SK-N-SH treated with all-trans-retinoic acid at 6 μM for 48 hours (cell line): Measurements from ENCODE around the gene PIM3.

ENCODE experiments used
- ATAC-seq: fragments of 200-7000 bp; cut with Tn5 transposase; 3 replicates; pipeline ENCODE4 v1.9.1; 2020; ENCODE audit warnings: mild to moderate bottlenecking, moderate library complexity
- ARNTL ChIP-seq: fragments of 450-650 bp; formaldehyde crosslinking; IDR thresholded peaks from 2 replicates; pipeline ENCODE4 v1.5.0; 2020; ENCODE audit warnings: low read depth, mild to moderate bottlenecking, moderate library complexity, borderline replicate concordance
- BACH2 ChIP-seq: fragments of 250-450 bp; sonication (Bioruptor Pico); IDR thresholded peaks from 2 replicates; pipeline ENCODE4 v1.9.0; 2021; ENCODE audit warnings: mild to moderate bottlenecking, borderline replicate concordance
- CSDC2 ChIP-seq: fragments of 250-450 bp; sonication (Bioruptor Pico); IDR thresholded peaks from 2 replicates; pipeline ENCODE4 v1.5.0; 2020; ENCODE audit warnings: mild to moderate bottlenecking, moderate library complexity
- ESRRG ChIP-seq: fragments of 250-450 bp; sonication (Bioruptor Pico); IDR thresholded peaks from 2 replicates; pipeline ENCODE4 v1.6.1; 2021; ENCODE audit warnings: mild to moderate bottlenecking
- GLIS3 ChIP-seq: fragments of 250-450 bp; sonication (Bioruptor Pico); IDR thresholded peaks from 2 replicates; pipeline ENCODE4 v1.5.0; 2020; ENCODE audit warnings: mild to moderate bottlenecking, moderate library complexity
- ISL1 ChIP-seq: fragments of 250-450 bp; sonication (Bioruptor Pico); IDR thresholded peaks from 2 replicates; pipeline ENCODE4 v2.1.2; 2022; ENCODE audit warnings: mild to moderate bottlenecking, moderate library complexity
- OSR1 ChIP-seq: fragments of 250-450 bp; sonication (Bioruptor Pico); IDR thresholded peaks from 2 replicates; pipeline ENCODE4 v1.8.0; 2022; ENCODE audit warnings: moderate library complexity, mild to moderate bottlenecking, inconsistent platforms
- PPARA ChIP-seq: fragments of 250-450 bp; sonication (Bioruptor Pico); IDR thresholded peaks from 2 replicates; pipeline ENCODE4 v1.5.0; 2020; ENCODE audit warnings: mild to moderate bottlenecking, borderline replicate concordance
- RARB ChIP-seq: fragments of 250-450 bp; sonication (Bioruptor Pico); IDR thresholded peaks from 2 replicates; pipeline ENCODE4 v1.8.0; 2021; ENCODE audit warnings: mild to moderate bottlenecking, moderate library complexity
- SNAI2 ChIP-seq: fragments of 250-450 bp; sonication (Bioruptor Pico); IDR thresholded peaks from 2 replicates; pipeline ENCODE4 v1.5.0; 2020; ENCODE audit warnings: mild to moderate bottlenecking, moderate library complexity
- TOX ChIP-seq: fragments of 250-450 bp; sonication (Bioruptor Pico); IDR thresholded peaks from 2 replicates; pipeline ENCODE4 v1.8.0; 2021; ENCODE audit warnings: mild to moderate bottlenecking, moderate library complexity, borderline replicate concordance
- ZC3H10 ChIP-seq: fragments of 250-450 bp; sonication (Bioruptor Pico); IDR thresholded peaks from 2 replicates; pipeline ENCODE4 v1.5.1; 2021; ENCODE audit warnings: mild to moderate bottlenecking, moderate library complexity
- ZFP30 ChIP-seq: fragments of 450-650 bp; formaldehyde crosslinking; IDR thresholded peaks from 2 replicates; pipeline ENCODE4 v1.5.0; 2022; ENCODE audit warnings: mild to moderate bottlenecking, moderate library complexity
- ZNF565 ChIP-seq: fragments of 450-650 bp; formaldehyde crosslinking; conservative IDR thresholded peaks from 2 replicates; pipeline ENCODE4 v1.5.0; 2020; ENCODE audit warnings: low read depth, mild to moderate bottlenecking, moderate library complexity
- ZNF70 ChIP-seq: fragments of 450-650 bp; formaldehyde crosslinking; IDR thresholded peaks from 2 replicates; pipeline ENCODE4 v1.5.0; 2020; ENCODE audit warnings: mild to moderate bottlenecking, moderate library complexity
- ZNF8 ChIP-seq: fragments of 450-650 bp; formaldehyde crosslinking; IDR thresholded peaks from 2 replicates; pipeline ENCODE4 v1.5.0; 2020; ENCODE audit warnings: mild to moderate bottlenecking, moderate library complexity
- TF ChIP-seq, protein P1 (sequence below): fragments of 250-450 bp; sonication (Bioruptor Pico); IDR thresholded peaks from 2 replicates; pipeline ENCODE4 v1.5.0; 2020; ENCODE audit warnings: mild to moderate bottlenecking, moderate library complexity
- TF ChIP-seq, protein P2 (sequence below): fragments of 250-450 bp; sonication (Bioruptor Pico); IDR thresholded peaks from 2 replicates; pipeline ENCODE4 v1.8.0; 2020; ENCODE audit warnings: mild to moderate bottlenecking, moderate library complexity, borderline replicate concordance
- TF ChIP-seq, protein P3 (sequence below): fragments of 250-450 bp; sonication (Bioruptor Pico); IDR thresholded peaks from 2 replicates; pipeline ENCODE4 v1.8.0; 2021; ENCODE audit warnings: low read depth, mild to moderate bottlenecking, moderate library complexity, borderline replicate concordance

PIM3 gene

DNA sequence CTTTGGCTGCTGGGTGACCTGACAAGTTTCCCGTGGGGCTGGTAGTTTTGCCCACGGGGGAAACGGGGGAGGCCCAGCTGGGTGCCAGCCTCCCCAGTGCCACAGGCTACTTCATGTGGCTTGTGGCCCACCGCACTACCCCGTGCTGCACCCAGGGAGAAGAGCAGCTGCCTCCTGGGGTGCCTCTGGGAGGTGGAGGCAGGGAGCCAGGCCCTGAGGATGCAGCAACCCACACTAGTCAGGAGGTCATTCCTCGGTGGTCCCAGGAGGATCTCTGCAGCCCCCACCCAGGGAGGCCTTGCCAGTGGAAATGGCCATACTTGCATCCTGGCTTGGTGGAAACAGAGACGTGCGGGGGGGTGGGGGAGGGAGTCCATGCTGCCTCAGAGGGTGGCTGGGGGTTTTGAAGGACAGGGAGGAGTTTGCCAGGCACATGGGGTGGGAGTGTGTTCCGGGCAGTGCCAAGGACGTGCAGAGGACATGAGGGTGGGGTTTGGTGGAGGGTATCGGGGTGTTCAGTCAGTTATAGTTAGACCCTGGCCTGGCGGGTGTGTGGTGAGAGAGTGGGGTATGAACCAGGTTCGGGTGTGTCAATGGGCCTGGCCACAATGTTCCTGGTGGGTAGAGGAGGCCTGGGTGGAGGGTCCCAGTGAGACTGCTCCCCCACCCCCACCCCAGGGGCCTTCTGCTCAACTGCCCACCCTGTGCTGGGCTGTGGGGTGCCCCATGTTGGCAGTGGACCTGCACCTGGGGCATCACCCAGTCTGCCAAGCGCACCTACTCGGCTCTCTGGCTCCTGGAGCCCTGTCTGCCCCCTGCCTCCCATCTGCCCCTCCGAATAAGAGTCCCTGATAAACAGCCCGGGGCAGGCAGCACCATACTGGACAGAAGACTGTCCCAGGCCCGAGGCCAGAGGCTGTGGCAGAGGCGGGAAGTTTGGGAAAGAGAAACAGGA lies 3.8 kb downstream of the PIM3 start (continued):
- TF ChIP-seq, protein P1, sequence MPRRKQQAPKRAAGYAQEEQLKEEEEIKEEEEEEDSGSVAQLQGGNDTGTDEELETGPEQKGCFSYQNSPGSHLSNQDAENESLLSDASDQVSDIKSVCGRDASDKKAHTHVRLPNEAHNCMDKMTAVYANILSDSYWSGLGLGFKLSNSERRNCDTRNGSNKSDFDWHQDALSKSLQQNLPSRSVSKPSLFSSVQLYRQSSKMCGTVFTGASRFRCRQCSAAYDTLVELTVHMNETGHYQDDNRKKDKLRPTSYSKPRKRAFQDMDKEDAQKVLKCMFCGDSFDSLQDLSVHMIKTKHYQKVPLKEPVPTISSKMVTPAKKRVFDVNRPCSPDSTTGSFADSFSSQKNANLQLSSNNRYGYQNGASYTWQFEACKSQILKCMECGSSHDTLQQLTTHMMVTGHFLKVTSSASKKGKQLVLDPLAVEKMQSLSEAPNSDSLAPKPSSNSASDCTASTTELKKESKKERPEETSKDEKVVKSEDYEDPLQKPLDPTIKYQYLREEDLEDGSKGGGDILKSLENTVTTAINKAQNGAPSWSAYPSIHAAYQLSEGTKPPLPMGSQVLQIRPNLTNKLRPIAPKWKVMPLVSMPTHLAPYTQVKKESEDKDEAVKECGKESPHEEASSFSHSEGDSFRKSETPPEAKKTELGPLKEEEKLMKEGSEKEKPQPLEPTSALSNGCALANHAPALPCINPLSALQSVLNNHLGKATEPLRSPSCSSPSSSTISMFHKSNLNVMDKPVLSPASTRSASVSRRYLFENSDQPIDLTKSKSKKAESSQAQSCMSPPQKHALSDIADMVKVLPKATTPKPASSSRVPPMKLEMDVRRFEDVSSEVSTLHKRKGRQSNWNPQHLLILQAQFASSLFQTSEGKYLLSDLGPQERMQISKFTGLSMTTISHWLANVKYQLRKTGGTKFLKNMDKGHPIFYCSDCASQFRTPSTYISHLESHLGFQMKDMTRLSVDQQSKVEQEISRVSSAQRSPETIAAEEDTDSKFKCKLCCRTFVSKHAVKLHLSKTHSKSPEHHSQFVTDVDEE: no peak
- no peak for TF ChIP-seq TOX (CRISPR knock-in tag)
- TF ChIP-seq GLIS3 (CRISPR knock-in tag): no peak
- TF ChIP-seq CSDC2: no peak
- no peak for TF ChIP-seq ARNTL (CRISPR knock-in tag)
- TF ChIP-seq ZNF565: no peak
- TF ChIP-seq ZNF70 (CRISPR knock-in tag): no peak
- TF ChIP-seq ZFP30 (CRISPR knock-in tag): no peak
- TF ChIP-seq ISL1 (CRISPR knock-in tag): no peak
- no peak for TF ChIP-seq PPARA (CRISPR knock-in tag)
- TF ChIP-seq ESRRG: no peak
- TF ChIP-seq, protein P2, sequence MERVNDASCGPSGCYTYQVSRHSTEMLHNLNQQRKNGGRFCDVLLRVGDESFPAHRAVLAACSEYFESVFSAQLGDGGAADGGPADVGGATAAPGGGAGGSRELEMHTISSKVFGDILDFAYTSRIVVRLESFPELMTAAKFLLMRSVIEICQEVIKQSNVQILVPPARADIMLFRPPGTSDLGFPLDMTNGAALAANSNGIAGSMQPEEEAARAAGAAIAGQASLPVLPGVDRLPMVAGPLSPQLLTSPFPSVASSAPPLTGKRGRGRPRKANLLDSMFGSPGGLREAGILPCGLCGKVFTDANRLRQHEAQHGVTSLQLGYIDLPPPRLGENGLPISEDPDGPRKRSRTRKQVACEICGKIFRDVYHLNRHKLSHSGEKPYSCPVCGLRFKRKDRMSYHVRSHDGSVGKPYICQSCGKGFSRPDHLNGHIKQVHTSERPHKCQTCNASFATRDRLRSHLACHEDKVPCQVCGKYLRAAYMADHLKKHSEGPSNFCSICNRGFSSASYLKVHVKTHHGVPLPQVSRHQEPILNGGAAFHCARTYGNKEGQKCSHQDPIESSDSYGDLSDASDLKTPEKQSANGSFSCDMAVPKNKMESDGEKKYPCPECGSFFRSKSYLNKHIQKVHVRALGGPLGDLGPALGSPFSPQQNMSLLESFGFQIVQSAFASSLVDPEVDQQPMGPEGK (CRISPR knock-in tag): no peak
- no peak for TF ChIP-seq ZNF8 (CRISPR knock-in tag)
- TF ChIP-seq ZC3H10 (CRISPR knock-in tag): no peak
- no peak for TF ChIP-seq OSR1

DNA sequence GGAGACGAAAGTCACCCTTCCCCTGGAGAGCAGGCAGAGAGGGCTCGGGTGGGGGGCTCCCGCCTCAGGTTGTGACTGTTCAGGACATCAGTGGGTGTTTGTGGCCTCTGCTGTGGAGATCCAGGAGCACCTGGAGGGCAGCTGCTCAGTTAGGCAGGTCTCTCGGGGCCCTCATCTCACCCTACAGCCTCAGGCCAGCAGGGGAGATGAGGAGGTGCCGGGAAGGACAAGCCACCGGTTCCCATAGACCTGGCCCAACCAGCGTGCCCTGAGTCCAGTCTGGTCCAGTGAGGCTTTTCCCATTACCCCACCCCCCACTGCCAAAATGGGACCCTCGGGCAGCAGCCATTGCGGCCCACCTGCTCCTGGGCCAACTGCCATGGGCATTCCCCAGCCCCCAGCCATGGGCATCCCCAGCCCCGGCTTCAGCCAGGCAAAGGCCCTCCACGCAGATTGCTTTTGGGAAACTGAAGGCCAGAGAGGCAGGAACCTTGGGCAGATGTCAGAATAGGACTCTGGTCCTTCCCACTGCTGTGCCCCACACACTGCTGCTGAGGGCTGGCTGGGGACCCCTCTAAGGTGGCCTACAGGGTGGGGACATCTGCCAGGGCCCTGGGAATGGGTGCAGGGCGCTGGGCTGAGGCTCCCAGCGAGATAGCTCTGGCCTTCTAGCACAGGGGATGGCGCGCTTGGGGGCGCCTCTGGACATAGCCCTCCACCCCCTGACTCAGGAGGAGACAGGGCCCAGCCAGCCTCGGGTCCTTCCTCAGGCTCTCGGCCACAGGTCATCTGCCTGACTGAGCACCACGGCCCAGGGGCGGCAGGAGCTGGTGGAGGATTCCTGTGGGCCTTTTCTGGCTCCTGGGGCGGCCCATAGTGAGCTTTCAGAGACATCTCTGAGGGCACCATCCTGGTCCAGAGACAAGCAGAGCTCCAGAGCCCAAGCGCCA lies 4.8 kb downstream of the PIM3 start:
- no peak for ATAC-seq
- TF ChIP-seq BACH2 (CRISPR knock-in tag) (no peak), CSDC2 (no peak), PPARA (CRISPR knock-in tag) (no peak), TOX (CRISPR knock-in tag) (no peak), ARNTL (CRISPR knock-in tag) (no peak), GLIS3 (CRISPR knock-in tag) (no peak), ZC3H10 (CRISPR knock-in tag) (no peak), RARB (CRISPR knock-in tag) (no peak), SNAI2 (CRISPR knock-in tag) (no peak)
- TF ChIP-seq, protein P3, sequence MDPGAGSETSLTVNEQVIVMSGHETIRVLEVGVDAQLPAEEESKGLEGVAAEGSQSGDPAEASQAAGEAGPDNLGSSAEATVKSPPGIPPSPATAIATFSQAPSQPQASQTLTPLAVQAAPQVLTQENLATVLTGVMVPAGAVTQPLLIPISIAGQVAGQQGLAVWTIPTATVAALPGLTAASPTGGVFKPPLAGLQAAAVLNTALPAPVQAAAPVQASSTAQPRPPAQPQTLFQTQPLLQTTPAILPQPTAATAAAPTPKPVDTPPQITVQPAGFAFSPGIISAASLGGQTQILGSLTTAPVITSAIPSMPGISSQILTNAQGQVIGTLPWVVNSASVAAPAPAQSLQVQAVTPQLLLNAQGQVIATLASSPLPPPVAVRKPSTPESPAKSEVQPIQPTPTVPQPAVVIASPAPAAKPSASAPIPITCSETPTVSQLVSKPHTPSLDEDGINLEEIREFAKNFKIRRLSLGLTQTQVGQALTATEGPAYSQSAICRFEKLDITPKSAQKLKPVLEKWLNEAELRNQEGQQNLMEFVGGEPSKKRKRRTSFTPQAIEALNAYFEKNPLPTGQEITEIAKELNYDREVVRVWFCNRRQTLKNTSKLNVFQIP (CRISPR knock-in tag): no peak
- TF ChIP-seq, protein P1: no peak
